Measurements from ENCODE around the gene SRD5A1.

Gene SRD5A1

GRCh38 chr5:6631441-6631840 lies 1.8 kb upstream of the SRD5A1 start:
- H3K4me3 ChIP-seq (ENCODE audit: low read depth, low read length) = peak overlapping the region; percentile 95; the same call in 1 of the 2 replicates
- TF ChIP-seq CTCF (IDR thresholded peaks at IDR 0.05; ENCODE audit: low read depth, low read length, missing control alignments) = no peak
- no peak for DNase-seq (ENCODE audit: low read depth)

GRCh38 chr5:6632324-6632887 lies 834 bp upstream of the SRD5A1 start:
- TF ChIP-seq CTCF (IDR thresholded peaks at IDR 0.05; ENCODE audit: low read depth, low read length, missing control alignments) = peak; percentile 7
- DNase-seq (ENCODE audit: low read depth) = no peak
- H3K4me3 ChIP-seq (ENCODE audit: low read depth, low read length) = peak overlapping the region; percentile 95

- peak overlapping the region; percentile 95 for H3K4me3 ChIP-seq (ENCODE audit: low read depth, low read length)
- TF ChIP-seq CTCF (IDR thresholded peaks at IDR 0.05; ENCODE audit: low read depth, low read length, missing control alignments) = no peak
- no peak for DNase-seq (ENCODE audit: low read depth)
Measured at GRCh38 chr5:6633469-6634245, 417 bp downstream of the SRD5A1 start.

- DNase-seq (ENCODE audit: low read depth) = no peak
- no peak for TF ChIP-seq CTCF (IDR thresholded peaks at IDR 0.05; ENCODE audit: low read depth, low read length, missing control alignments)
- H3K4me3 ChIP-seq (ENCODE audit: low read depth, low read length) = peak overlapping the region; percentile 95
Measured at GRCh38 chr5:6634306-6634705, 1.1 kb downstream of the SRD5A1 start.

- TF ChIP-seq CTCF (IDR thresholded peaks at IDR 0.05; ENCODE audit: low read depth, low read length, missing control alignments) = no peak
- no peak for DNase-seq (ENCODE audit: low read depth)
- peak overlapping the region; percentile 95; the same call in 1 of the 2 replicates for H3K4me3 ChIP-seq (ENCODE audit: low read depth, low read length)
Measured at GRCh38 chr5:6634788-6635430, 1.7 kb downstream of the SRD5A1 start.

GRCh38 chr5:6636293-6636692 lies 3.1 kb downstream of the SRD5A1 start:
- no peak overlapping the region for H3K4me3 ChIP-seq (ENCODE audit: low read depth, low read length)
- TF ChIP-seq CTCF (IDR thresholded peaks at IDR 0.05; ENCODE audit: low read depth, low read length, missing control alignments) = no peak
- DNase-seq (ENCODE audit: low read depth) = no peak
